ENCODE measurements around the gene NBPF3. TPM values are rescaled to one million over a fixed set of nuclear protein-coding genes. Genes with fewer than 3 reads are reported as not detected.

The NBPF3 gene
- total RNA-seq, 1 experiment from 2014 or later, result 15.8 TPM

- no peak overlapping the region for H3K27ac ChIP-seq (ENCODE audit: insufficient read length, low read depth, low read length)
- no peaks in the 10 kb centered on the region for H3K27me3 ChIP-seq (ENCODE audit: insufficient read depth, low read length)
- H3K18ac ChIP-seq (ENCODE audit: insufficient read length, low read depth, low read length), result no peak overlapping the region
- no peak overlapping the region for H3K9ac ChIP-seq (ENCODE audit: extremely low read depth, insufficient read length, low read length)
- peaks cover 2 to 16% (median 8%) of the 10 kb centered on the region in 3 experiments; a peak in 4 of 7 replicates for H3K36me3 Mint-ChIP-seq (ENCODE audit: insufficient read depth in 1 of 3, low read depth in 3 of 3)
- no peaks in the 10 kb centered on the region for H3K79me2 ChIP-seq (ENCODE audit: insufficient read depth, low read length)
- peaks cover 2% of the 10 kb centered on the region; the same call in 1 of the 2 replicates for H3K4me1 ChIP-seq (ENCODE audit: insufficient read depth, low read length)
- TF ChIP-seq, protein P1, sequence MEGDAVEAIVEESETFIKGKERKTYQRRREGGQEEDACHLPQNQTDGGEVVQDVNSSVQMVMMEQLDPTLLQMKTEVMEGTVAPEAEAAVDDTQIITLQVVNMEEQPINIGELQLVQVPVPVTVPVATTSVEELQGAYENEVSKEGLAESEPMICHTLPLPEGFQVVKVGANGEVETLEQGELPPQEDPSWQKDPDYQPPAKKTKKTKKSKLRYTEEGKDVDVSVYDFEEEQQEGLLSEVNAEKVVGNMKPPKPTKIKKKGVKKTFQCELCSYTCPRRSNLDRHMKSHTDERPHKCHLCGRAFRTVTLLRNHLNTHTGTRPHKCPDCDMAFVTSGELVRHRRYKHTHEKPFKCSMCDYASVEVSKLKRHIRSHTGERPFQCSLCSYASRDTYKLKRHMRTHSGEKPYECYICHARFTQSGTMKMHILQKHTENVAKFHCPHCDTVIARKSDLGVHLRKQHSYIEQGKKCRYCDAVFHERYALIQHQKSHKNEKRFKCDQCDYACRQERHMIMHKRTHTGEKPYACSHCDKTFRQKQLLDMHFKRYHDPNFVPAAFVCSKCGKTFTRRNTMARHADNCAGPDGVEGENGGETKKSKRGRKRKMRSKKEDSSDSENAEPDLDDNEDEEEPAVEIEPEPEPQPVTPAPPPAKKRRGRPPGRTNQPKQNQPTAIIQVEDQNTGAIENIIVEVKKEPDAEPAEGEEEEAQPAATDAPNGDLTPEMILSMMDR (conservative IDR thresholded peaks at IDR 0.05), result no peak
- no peaks in the 10 kb centered on the region for H3K79me1 ChIP-seq (ENCODE audit: insufficient read depth, low read depth, low read length, poor library complexity, severe bottlenecking)
- no peak overlapping the region for H3K23ac ChIP-seq (ENCODE audit: insufficient read length, low read depth, low read length)
- no peaks in the 10 kb centered on the region for H3K27me3 Mint-ChIP-seq (ENCODE audit: low read depth)
- no peak overlapping the region for H3K4me2 ChIP-seq (ENCODE audit: insufficient read depth, insufficient read length, low read length)
- no peak overlapping the region for H4K5ac ChIP-seq (ENCODE audit: insufficient read length, low read depth, low read length)
- no peak overlapping the region for H2AFZ ChIP-seq (ENCODE audit: low read length)
- H3K9me3 ChIP-seq (ENCODE audit: control insufficient read depth, low read depth, low read length), result no peaks in the 10 kb centered on the region
- no peak overlapping the region for H3K14ac ChIP-seq (ENCODE audit: insufficient read depth, low read length)
- H2BK120ac ChIP-seq (ENCODE audit: low read depth, low read length, poor library complexity, severe bottlenecking), result no peak overlapping the region
- H2BK12ac ChIP-seq (ENCODE audit: insufficient read length, low read depth, low read length), result no peak overlapping the region
- no peak overlapping the region for H2BK5ac ChIP-seq (ENCODE audit: insufficient read length, low read length)
- H3K23me2 ChIP-seq (ENCODE audit: insufficient read length, low read depth, low read length, poor library complexity, severe bottlenecking), result no peaks in the 10 kb centered on the region
- no peaks in the 10 kb centered on the region for H3K9me3 Mint-ChIP-seq
- peaks cover 34 to 38% of the 10 kb centered on the region in 2 experiments for H3K4me1 Mint-ChIP-seq
- H2BK15ac ChIP-seq (ENCODE audit: low read depth, low read length), result no peak overlapping the region
- H4K8ac ChIP-seq (replicated peaks; ENCODE audit: insufficient read length, low read depth, low read length), result no peak overlapping the region
- H4K20me1 ChIP-seq (ENCODE audit: control insufficient read depth, insufficient read depth, insufficient read length), result no peaks in the 10 kb centered on the region
- WGBS (ENCODE audit: extremely low coverage, insufficient read length, low lambda C conversion rate), result no CpG with 5 or more reads among the region's 9 CpGs
- no peak overlapping the region for H3K4me3 Mint-ChIP-seq
- no peak overlapping the region for H3K27ac Mint-ChIP-seq
- no peak overlapping the region for H2AK5ac ChIP-seq (ENCODE audit: insufficient read length, low read length)
- no peak overlapping the region for H3K56ac ChIP-seq (ENCODE audit: insufficient read length, low read depth, low read length)
- no peak overlapping the region for H3T11ph ChIP-seq (ENCODE audit: low read length)
- no peak for DNase-seq
- H3K4ac ChIP-seq (ENCODE audit: low read depth, low read length), result no peak overlapping the region
- H4K91ac ChIP-seq (ENCODE audit: insufficient read length, low read depth, low read length), result no peak overlapping the region
- no peak overlapping the region for H2BK20ac ChIP-seq (ENCODE audit: low read depth, low read length, poor library complexity, severe bottlenecking)
These were observed 29.6 kb downstream of the NBPF3 start for GRCh38 chr1:21469581-21469980.

All from H9 (cell line).